Posterior vena cava (tissue), 2 donors: Measurements from ENCODE around the gene PTPRT. TPM values are rescaled to one million over a fixed set of nuclear protein-coding genes. Genes with fewer than 3 reads are reported as not detected.

Experiments
- DNase-seq: peaks from one replicate; pipeline ENCODE4 v3.0.0-alpha.2; 2020; ENCODE audit warnings: low spot score
- intact Hi-C, 2 donors: fragments of 100-400 bp; cut with DNase I; formaldehyde crosslinking; loops; one replicate each; pipeline versions ENCODE4 v1.14.1 to v1.14.2; 2022 to 2023
- total RNA-seq, 2 donors: library from RNA; stranded (reverse); fragmentation: NEBNext Ultra II Directional; extraction: Animal tissue kit (Norgen Biotek cat#: 25700); gene quantifications; one replicate each; pipeline ENCODE4 v1.2.1, GENCODE V29; 2021
- donor health status: DM: yes; HTN: yes; CAD: no.
- donor health status: DM: yes; HTN: yes; CAD: no.

PTPRT gene
- total RNA-seq, 2 donors from 2014 or later = 0.10 to 0.19 TPM

DNA sequence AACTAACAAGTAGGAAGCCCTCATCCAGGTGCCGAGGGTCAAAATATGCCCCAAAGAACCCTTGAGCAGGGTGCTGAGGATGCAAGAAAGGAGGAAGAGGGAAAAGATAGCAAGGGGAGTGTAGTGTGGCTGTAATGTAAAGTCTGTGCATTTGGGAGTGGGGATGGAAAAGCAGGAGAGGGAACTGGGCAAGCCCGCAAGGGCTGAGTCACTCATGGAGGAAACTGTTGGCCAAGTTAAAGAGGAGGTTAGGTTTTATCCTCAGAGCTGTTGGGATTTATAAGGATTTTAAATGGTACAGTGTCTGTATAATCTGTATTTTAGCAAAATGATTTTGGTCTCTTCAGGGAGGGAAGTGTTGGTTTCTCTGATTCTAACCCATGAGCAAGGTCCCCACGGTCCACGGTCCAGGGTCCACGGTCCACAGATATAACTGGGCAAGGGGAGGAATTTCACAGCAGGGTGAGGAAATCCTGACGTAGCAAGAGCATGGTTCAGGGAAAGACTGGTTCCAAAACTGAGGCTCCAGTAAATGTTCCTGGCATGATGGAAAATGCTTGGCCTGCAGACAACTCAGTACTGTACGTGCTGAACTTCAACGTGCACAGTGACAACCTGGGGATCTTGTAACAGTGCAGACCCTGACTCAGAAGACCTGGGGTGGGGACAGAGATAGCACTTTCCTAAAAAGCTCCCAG is 759.8 kb downstream of the PTPRT start:
- intact Hi-C loops = loop anchor here in 1 of 2 donors (5.0 kb wide), 1 partner anchor 198 kb away; no protein-coding TSS in a partner anchor

DNA sequence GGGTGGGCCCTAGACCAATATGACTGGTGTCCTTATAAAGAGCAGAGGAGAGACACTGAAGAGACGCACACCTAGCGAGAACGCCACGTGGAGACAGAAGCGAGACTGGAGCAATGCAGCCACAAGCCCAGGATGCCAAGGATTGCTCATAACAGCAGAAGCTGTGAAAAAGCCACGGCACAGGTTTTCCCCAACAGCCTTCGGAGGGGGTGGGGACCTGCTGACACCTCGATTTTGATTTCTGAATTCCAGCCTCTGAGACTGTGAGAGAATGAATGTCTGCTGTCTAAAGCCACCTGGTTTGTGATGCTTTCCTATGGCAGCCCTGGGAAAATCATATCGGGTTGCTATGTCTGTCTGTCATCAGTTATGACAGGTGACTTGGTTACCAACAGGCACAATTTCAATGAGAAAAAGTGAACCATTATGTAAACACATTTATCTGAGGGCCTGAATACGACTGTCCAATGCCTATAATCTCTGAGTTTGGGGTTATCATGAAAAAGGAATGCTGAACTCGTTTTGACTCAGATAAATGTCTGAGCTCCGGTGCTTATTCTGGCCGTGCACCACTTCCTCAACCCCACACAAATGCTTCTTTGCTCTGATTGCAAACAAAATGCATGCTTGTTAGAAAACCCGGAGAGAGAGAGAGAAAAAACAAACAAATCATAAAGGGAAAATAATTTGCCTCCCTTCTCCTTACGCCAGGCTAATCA is 769.7 kb downstream of the PTPRT start:
- no peak for DNase-seq
- intact Hi-C loops = no loop called here

More for the DNA sequence above, 759.8 kb downstream of the PTPRT start:
- no peak for DNase-seq

- DNase-seq = no peak
- intact Hi-C loops = no loop called here
Measured at GRCh38 chr20:42406826-42407225, 782.9 kb downstream of the PTPRT start.

DNA sequence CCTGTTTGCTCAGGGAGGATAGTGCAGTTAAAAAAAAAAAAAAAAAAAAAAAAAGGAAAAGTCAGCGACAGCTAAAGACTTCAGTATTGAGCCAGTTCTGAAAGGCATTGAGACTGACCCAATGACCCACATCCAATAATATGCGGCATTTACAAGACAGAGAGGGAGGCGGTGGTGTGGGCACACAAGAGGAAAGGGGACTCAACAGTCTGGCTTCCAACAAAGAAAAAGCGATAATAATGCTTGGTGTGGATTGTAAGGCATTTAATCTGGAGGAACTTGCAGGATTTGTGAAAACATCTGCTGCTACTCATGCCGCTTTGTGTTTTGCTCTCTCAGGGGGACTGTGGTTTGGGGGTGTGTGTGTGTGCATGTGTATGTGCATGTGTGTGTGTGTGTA is 787.3 kb downstream of the PTPRT start:
- DNase-seq = no peak
- intact Hi-C loops = no loop called here

GRCh38 chr20:42401613-42402012 is 788.1 kb downstream of the PTPRT start:
- DNase-seq = no peak
- intact Hi-C loops = no loop called here

DNA sequence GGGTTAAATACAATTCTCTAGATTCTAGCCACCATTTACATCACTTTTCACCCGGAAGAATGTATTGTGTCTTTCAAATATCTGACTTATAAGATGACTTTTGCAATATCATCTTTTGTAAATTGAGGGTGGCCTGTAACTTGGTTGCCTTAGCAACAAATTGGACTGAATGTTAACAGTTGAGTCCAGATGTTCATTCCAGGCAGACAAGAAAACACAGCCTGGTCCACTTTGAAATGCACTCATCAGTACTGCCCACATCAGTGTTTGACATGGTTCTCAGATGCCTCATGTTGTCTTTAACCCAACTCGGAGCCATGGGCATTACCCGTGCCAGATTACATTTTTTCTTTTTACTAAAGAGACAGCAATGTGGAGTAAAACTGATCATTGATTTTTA is 789.9 kb downstream of the PTPRT start:
- intact Hi-C loops = no loop called here
- no peak for DNase-seq

- intact Hi-C loops = no loop called here
- no peak for DNase-seq
Measured at GRCh38 chr20:42392442-42392841, 797.3 kb downstream of the PTPRT start.

DNA sequence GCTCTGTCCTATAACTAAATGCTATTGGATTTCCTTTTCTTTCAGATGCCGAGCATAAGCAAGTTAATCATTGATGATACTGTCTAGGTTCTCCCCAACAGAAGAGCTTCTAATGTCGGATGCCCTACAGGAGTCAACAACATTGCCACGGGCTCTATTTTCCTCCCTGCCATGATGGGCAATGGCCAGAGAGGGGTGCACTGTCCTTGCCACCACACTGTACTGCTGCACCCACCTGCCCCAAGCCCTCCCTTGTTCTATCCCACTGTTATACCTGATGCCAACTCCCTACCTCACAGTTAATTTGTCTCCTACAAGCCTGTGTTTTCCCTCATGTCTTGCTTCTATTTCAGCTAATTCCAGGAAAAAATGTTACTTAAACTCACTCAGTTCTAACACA is 797.9 kb downstream of the PTPRT start:
- intact Hi-C loops = no loop called here
- DNase-seq = no peak

DNA sequence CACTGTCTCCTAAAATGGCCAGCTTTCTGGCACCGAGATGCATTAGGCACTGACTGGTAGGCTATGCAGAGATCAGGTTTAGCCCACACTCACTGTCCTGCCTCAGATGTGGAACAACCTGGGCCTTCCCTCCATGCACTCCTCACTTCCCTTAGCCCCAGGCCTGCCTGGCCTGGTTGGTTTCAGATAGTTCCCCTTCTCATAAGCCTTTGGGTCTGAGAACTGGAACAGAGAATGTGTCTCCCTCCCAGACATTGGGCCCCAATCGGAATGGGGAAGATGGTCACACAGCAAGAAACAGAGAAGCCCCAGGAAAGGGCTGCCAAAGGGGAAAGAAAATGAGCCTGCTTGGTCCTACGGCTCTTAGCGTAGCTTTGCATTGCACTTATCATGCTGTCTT is 809.4 kb downstream of the PTPRT start:
- intact Hi-C loops = no loop called here
- DNase-seq = no peak

GRCh38 chr20:42379385-42379784 is 810.3 kb downstream of the PTPRT start:
- intact Hi-C loops = no loop called here
- DNase-seq = no peak

DNA sequence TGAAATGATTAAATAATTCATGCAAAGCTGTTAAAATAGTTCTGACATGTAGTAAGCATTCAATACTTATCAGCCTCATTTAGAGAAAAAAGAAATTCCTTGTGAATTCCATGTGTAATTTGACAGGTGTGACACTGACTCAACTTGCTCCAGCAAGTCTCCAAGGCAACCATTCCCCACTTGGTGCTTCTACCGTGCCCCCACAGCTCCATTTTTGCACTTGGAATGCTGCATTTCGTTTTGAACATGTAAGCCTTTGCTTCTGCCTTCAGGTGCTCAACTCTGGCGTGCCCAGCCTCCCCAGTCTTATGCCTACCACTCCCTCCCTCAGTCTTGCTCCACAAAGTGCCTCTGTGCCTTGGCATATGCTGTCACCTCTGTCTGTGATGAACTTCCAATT is 810.9 kb downstream of the PTPRT start:
- DNase-seq = no peak
- intact Hi-C loops = no loop called here

DNA sequence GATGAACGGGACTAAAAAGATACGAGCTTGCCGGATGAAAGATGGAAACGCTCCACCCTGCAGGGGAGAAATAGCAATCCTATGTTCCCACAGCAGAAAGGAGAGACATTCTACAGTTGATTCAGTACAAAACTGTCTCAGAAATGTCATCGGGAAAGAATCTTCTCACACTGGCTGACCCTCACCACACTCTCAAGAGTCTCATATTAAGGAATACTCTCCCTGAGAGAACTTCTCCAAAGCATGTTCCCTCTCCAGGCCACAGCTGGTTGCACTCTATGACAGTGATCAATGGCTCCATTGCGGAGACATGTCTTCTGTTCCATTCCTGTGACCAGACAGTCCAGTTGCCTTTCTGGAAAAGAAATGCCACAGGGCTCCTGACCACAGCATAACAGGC is 813.6 kb downstream of the PTPRT start:
- intact Hi-C loops = no loop called here
- no peak for DNase-seq

DNA sequence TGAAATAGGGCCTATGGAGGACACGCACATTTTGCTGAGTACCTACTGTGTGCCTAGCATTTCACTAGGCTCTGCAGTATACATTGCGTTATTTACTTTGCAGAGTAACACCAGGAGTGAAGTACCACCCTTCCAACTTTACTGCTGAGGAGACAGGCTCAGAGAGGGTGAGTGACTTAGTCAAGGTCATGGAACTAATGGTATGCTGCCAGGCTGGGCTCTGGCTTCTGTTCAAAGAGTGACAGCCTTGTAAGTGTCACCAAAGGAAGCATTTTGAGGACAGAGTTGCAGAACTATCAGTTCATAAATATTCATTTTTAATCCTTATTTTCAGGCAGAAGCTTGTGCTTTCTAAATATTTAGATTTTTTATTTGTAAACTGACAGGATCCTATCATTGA is 816.7 kb downstream of the PTPRT start:
- no peak for DNase-seq
- intact Hi-C loops = no loop called here

DNA sequence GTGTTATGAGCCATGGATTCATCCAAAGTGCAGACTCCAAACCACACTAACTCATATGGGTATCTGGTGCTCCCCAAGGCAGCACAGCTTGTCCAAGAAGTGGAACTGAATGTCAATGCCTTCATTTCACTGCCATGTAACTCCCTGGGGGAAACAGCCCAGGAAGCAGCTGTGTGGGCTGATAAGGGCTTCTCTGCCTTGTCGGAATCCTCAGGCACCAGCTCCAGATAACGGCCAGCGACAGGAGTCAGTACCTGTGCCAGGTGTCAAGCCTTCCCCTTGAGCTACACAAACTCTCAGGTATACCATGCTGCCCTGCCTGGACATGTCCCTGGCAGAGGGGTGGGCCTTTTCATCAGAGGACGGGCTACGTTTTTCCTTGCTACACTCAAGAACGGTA is 819.6 kb downstream of the PTPRT start:
- intact Hi-C loops = no loop called here
- DNase-seq = no peak

GRCh38 chr20:42368910-42369309 is 820.8 kb downstream of the PTPRT start:
- no peak for DNase-seq
- intact Hi-C loops = no loop called here

- intact Hi-C loops = no loop called here
- no peak for DNase-seq
Measured at GRCh38 chr20:42366626-42367025, 823.1 kb downstream of the PTPRT start.

DNA sequence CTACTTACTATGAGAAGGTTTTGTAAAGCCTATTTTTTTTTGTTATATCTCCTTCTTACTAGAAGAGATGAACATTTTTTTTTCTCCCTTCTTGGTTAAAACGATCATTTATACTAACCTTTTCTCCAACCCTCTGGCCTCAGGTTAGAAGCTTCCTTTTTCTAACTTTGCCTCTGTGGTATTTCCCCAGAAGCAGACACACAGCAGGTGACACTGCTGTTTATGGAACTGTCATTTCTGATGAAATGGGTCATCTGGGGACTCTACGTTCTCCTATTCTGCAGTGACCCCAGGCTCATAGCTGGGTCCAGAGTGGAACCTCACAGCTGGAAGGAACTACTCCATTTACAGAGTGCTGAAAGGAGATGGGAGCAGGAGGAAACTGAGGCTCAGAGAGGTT is 825.3 kb downstream of the PTPRT start:
- no peak for DNase-seq
- intact Hi-C loops = no loop called here

GRCh38 chr20:42361402-42361970 is 828.2 kb downstream of the PTPRT start:
- intact Hi-C loops = no loop called here
- DNase-seq = no peak

DNA sequence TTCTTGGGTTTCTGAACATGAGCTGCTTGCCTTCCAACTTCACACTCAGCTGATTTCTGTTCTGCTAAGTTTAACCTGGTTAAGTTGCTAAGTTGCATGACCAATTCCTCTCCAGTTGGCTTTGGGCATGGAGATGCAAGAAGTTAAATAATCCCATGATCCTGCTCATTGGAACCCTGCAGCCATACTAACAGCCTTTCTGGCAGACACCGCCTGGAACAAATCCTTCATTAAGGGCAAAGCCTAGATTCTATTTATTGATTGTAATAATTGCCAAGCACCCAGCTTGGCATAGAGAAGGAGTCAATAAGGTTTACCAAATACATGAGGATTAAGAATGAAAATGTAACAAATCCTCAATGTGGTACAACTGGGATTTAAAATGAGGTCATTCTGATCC is 829.1 kb downstream of the PTPRT start:
- intact Hi-C loops = no loop called here
- DNase-seq = no peak

- no peak for DNase-seq
- intact Hi-C loops = no loop called here
Measured at GRCh38 chr20:42359617-42360016, 830.1 kb downstream of the PTPRT start.

DNA sequence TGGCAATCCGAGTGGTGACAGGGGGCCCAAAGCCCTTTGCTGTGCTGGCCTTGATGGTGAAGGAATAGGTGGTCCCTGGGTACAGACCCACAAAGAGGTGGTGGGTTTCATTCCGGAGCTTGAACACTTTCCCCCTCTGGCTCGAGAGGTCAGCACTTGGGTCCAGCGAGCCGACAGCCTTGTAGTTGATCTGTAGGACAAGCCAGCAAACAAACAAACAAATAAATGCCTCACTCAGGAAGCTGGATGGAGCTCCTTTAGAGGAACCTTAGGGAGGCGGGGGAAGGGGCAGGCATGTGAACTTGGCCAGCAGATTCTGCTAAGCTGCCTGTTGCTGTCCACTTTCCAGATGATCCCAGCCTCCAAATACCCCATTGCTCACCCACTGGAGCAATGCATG is 837.6 kb downstream of the PTPRT start:
- no peak for DNase-seq
- intact Hi-C loops = no loop called here
